ENCODE data around the gene B4GALT2. TPM values are rescaled to one million over a fixed set of nuclear protein-coding genes. Genes with fewer than 3 reads are reported as not detected.

Gene B4GALT2
- total and polyA plus RNA-seq, 2 experiments from 2014 or later, result 81.6 to 97.4 TPM

DNA sequence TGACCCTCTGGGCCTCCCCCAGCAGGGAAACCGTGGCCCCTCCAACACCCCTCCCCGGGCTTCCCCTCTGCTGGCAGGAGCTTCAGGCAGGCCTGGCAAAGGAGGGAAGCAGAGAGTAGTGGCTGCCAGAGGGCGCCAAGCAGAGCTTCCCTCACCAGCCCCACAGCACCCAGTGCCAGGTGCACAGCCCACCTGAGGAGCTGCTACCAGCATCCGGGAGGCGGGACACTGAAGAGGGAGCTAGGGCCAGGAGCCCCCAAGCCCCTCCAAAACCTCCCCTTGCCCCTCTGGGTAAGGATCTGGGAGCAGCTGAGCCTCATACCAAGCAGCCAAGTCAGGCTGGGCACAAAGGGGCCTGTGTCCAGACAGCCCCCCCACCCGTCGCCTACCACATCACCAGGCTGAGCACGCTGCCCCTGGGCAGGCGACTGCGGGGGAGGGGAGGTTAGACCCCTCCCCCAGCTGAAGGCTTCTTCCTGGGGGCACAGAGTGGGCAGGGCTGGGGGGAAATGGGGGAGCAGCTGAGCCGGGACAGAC lies 32.0 kb downstream of the B4GALT2 start:
- no peak for DNase-seq (ENCODE audit: low read depth in 1 of 2, low spot score in 1 of 2)
- H3K27ac ChIP-seq, result no peak overlapping the region
- H3K4me3 ChIP-seq, result no peak overlapping the region
- peaks cover 5% of the 10 kb centered on the region for H3K4me1 ChIP-seq (ENCODE audit: low read depth)
- no peaks in the 10 kb centered on the region for H3K27me3 ChIP-seq
- H3K9me3 ChIP-seq (ENCODE audit: low read depth), result no peaks in the 10 kb centered on the region
- no peaks in the 10 kb centered on the region for H3K36me3 ChIP-seq
- TF ChIP-seq, protein P1, sequence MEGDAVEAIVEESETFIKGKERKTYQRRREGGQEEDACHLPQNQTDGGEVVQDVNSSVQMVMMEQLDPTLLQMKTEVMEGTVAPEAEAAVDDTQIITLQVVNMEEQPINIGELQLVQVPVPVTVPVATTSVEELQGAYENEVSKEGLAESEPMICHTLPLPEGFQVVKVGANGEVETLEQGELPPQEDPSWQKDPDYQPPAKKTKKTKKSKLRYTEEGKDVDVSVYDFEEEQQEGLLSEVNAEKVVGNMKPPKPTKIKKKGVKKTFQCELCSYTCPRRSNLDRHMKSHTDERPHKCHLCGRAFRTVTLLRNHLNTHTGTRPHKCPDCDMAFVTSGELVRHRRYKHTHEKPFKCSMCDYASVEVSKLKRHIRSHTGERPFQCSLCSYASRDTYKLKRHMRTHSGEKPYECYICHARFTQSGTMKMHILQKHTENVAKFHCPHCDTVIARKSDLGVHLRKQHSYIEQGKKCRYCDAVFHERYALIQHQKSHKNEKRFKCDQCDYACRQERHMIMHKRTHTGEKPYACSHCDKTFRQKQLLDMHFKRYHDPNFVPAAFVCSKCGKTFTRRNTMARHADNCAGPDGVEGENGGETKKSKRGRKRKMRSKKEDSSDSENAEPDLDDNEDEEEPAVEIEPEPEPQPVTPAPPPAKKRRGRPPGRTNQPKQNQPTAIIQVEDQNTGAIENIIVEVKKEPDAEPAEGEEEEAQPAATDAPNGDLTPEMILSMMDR (IDR thresholded peaks at IDR 0.05; ENCODE audit: low read depth, low read length), result no peak

DNA sequence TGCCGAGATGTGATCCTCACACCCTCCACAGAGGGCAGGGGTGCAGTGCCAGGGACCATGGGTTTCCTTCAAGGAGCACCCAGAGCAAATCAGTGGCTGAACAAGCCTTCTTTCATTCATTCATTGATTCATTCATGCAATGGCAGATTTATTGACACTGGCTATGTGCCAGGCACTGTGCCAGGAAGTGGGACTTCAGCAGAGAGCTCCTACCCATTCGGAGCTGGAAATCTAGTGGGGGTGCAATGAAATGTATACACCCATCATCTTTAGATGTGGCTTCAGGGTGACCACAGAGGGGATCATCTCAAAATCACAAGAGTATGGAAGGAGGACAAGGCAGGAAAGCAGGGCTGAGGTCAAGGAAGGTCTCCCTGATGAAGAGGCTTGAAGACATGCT lies 33.4 kb downstream of the B4GALT2 start:
- no peaks in the 10 kb centered on the region for H3K9me3 ChIP-seq (ENCODE audit: low read depth)
- H3K27me3 ChIP-seq, result no peaks in the 10 kb centered on the region
- H3K27ac ChIP-seq, result no peak overlapping the region
- H3K4me1 ChIP-seq (ENCODE audit: low read depth), result peaks cover 5% of the 10 kb centered on the region
- DNase-seq (ENCODE audit: low read depth in 1 of 2, low spot score in 1 of 2), result no peak
- H3K4me3 ChIP-seq, result no peak overlapping the region
- H3K36me3 ChIP-seq, result no peaks in the 10 kb centered on the region
- TF ChIP-seq, protein P1 (IDR thresholded peaks at IDR 0.05; ENCODE audit: low read depth, low read length), result no peak

DNA sequence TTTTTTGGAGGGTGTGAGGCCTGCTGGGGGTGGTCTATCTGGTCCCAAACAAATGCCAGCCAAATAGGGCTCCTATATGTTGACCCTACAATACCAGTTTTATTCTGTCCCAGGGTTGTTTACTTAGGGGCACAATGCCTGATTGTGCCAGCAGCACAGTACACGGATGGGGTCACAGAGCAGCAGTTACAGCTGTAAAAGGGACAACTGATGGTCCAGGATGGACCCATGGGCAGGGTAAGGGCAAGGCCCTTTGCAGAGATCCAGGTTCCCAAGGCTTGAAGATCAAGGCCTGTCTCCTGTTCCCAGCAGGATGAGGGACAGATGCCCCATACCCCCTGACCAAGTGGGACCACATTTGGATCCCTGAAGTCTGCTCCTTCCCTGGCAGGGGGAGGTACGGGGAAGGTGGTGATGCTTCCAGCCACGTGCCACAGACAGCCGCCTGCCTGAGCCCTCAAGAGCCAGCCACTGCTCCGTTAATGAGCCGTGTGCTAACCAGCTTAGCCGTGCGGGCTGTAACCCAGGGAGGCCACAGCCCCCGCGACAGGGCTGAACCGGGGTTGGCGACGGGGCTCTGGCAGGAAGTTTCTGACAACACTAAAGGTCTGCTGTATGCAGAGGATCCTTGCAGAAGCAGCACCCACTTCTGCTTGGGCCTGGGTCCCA lies 34.1 kb downstream of the B4GALT2 start:
- Histone ChIP-seq H3K4me1 (ENCODE audit: low read depth) (peaks cover 5% of the 10 kb centered on the region), H3K9me3 (ENCODE audit: low read depth) (no peaks in the 10 kb centered on the region), H3K27ac (no peak overlapping the region), H3K27me3 (no peaks in the 10 kb centered on the region), H3K4me3 (no peak overlapping the region), H3K36me3 (no peaks in the 10 kb centered on the region)
- TF ChIP-seq, protein P1 (IDR thresholded peaks at IDR 0.05; ENCODE audit: low read depth, low read length), result no peak
- DNase-seq (ENCODE audit: low read depth in 1 of 2, low spot score in 1 of 2), result no peak

DNA sequence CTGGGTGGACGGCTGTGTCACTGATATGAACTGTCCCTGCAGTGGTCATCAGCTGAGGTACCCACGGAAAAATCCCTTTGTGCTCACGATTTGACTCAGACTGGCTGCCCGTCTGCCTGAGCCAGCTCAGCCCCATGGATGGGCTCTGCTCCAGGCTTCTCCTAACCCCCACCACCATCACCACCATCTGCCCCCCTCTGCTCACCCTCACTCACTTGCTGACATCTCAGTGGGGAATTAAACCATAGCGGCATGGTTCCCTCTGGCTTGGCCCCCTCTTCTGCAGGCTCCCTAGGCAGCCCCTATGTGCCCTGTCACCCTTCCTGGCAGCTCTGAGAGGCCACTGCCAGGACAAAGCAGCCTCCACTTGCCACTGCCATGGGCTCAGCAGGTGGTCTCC lies 34.9 kb downstream of the B4GALT2 start:
- no peak for DNase-seq (ENCODE audit: low read depth in 1 of 2, low spot score in 1 of 2)
- TF ChIP-seq, protein P1 (IDR thresholded peaks at IDR 0.05; ENCODE audit: low read depth, low read length), result no peak
- H3K27me3 ChIP-seq, result no peaks in the 10 kb centered on the region
- H3K4me1 ChIP-seq (ENCODE audit: low read depth), result peaks cover 5% of the 10 kb centered on the region
- no peak overlapping the region for H3K4me3 ChIP-seq
- no peaks in the 10 kb centered on the region for H3K36me3 ChIP-seq
- no peaks in the 10 kb centered on the region for H3K9me3 ChIP-seq (ENCODE audit: low read depth)
- H3K27ac ChIP-seq, result no peak overlapping the region

DNA sequence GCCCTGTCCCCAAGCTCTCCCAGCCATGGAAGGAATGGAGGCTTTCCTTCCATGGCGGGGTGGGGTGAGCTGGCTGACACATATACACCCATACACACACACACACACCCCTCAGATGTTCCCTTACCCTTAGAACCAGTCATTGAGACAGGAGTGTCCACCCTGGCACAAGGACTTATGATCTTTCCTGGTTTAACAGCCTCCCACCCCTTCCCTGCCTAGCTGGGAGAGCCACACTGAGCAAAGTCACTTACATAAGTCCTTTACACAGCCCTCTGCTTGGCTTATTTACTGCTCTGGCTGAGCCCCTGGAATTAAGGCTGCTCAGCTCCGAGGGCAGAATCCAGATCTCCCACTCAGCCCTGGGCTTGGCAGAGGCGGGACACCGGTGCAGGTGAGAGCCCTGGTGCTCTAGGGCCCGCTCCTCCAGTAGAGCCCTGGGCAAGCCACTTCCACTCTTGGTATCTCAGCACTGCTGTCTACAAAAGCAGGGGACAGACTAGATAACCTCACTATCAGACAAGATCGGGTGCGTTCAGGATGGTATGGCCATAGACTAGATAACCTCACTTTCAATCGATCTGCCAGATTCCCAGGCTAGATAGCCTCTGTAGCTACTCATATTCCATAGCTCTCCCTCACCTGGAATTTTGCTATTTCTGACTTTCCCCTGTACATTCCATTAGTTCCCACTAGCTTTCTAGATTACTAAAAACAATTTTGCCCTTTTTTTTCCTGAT lies 35.5 kb downstream of the B4GALT2 start:
- DNase-seq (ENCODE audit: low read depth in 1 of 2, low spot score in 1 of 2), result no peak
- H3K4me3 ChIP-seq, result no peak overlapping the region
- no peaks in the 10 kb centered on the region for H3K9me3 ChIP-seq (ENCODE audit: low read depth)
- H3K27me3 ChIP-seq, result no peaks in the 10 kb centered on the region
- TF ChIP-seq, protein P1 (IDR thresholded peaks at IDR 0.05; ENCODE audit: low read depth, low read length), result no peak
- H3K27ac ChIP-seq, result peak overlapping the region; percentile 16
- peaks cover 5% of the 10 kb centered on the region for H3K4me1 ChIP-seq (ENCODE audit: low read depth)
- H3K36me3 ChIP-seq, result no peaks in the 10 kb centered on the region

All from cardiac muscle cell (in vitro differentiated cells and primary cell).